ENCODE data around the gene CNTFR.

CNTFR gene

GRCh38 chr9:34522971-34523797, 66.3 kb downstream of the CNTFR start, which contains the start of gene ENHO:
TSS of gene ENHO (minus strand) at chr9:34522990. CDS start at chr9:34521695, 1,295 bp downstream.
- peak; percentile 91 to 93 for ATAC-seq

DNA sequence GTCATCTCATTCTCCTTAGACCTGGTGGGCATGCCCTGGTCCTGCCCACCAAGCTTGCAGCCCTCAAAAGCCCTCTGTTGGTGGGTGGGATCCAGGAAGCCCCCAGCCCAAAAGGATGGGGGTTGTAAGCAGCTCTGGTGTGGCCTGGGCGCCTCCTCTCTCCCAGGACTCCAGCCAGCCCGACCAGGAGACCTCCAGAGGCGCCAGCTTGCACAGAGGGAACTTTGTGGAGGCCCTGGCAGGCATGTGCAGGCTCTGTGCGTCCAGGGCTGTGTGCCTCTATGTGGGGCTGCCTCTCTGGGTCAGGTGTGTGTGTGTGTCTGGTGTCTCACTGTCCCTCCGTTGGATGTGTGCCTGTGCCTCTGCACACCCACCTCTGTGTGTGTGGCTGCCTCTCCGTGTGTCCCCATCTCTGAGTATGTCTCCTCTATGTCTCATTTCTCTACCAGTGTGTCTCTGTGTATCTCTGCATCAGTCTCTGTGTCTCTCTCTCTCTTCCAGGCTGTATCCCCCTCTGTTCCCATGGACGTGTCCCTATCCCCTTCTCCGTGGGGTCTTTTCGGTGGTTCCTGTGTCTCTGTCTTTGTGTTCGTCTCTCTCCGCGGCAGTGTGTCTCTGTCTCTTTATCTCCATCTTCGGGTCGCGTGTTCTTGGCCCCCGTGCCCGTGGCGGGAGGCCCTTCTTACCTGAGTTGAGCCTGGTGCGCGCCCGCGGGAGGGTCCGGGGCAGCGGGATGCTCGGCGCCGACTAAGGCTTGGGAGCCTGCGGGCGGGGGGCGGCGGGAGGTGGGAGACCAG, 67.2 kb downstream of the CNTFR start:
- no peak for ATAC-seq

- ATAC-seq = no peak
These were observed 68.0 kb downstream of the CNTFR start for GRCh38 chr9:34521406-34522045.

DNA sequence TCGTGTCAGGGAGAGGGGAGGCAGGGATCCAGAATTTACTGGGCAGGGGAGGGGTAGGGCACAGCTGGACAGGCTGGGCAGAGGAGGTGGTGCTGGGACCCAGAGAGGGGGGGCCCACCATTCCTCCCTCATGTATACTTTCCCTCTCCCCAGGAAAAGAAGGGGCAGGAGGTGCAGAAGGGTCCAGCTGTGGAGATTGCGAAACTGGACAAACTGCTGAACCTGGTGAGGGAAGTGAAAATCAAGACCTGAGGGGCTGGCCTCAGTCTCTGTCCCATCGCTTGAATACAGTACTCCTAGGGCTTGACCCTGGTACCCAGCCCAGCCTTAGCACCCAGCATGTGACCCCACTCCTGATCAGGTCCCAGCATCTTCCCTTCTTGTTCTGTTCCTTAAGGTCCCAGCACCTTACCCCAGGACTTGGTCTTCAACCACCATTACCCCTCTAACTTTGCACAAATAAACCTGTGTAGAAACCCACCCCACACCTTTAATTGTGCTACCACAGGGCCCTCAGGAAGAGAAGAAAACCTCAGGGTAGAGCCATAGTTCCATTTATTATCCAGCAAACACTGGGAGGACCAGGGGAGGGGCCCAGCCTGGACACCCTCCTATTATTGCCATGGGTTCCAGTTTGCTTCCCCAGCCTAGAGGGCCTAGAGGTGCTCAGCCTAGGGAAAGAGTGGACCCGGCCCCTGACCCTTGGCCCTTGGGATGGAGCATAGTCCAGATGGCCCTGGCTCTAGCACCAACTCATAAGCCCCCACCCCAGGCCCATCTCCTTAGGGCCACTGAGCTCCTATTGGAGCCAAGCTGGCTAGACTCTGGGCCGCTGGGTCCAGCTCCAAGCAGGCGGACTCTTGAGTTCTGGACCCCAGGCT, 68.8 kb downstream of the CNTFR start:
- no peak for ATAC-seq

- ATAC-seq = no peak
These were observed 69.4 kb downstream of the CNTFR start for GRCh38 chr9:34520096-34520495.

DNA sequence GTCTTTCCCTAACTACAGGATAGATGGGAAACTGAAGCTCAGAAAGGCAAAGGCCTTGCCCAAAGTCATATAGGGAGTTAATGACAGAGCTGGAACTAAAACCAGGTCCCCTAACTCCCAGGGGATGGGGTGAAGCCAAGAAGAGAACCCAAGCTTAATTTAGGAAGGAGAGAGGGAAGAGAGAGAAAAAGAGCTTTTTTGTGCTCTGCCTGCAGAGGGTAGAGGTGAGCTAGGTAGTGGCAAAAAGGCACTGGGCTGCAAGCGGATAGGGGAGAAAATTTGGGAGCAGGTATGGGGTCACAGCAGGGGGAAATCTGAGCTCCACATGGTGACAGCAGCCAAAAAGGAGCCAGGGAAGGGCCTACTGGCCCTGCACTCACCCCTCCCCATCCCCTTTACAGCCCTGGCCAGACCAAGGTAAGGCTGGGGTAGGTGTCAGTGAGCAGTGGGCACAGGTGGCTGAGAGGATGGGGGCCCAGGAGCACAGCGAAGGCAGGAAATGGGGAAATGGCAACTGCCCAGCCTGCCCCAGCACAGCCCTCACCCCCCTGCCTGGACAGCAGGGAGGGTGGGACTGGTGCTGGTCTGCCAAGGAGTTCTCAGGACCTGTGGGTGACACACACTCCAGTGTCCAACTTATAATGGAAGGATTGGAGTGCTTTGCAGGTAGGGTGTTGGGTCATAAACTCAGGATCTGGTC, 70.1 kb downstream of the CNTFR start:
- ATAC-seq = no peak

DNA sequence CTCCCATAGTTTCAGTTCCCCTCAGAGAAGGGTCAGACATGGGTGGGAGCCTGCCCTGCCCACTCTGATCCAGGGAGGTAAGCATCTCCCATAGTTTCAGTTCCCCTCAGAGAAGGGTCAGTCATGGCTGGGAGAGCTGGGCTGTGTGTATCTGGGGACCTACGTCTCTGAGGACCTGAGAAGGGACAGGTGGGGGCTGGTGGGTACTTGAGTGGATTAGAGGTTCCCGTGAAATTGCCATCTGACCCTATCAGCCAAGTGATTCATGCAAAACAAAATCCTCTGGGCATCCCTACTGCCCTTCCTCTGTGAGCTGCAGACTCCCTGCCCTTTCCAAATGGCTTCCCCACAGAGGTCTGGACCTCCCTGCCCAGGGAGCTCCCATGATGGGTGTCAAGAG, 70.6 kb downstream of the CNTFR start:
- no peak for ATAC-seq

- ATAC-seq = no peak
These were observed 71.4 kb downstream of the CNTFR start for GRCh38 chr9:34518110-34518616.

- no peak for ATAC-seq
These were observed 72.3 kb downstream of the CNTFR start for GRCh38 chr9:34517185-34517584.

- no peak for ATAC-seq
These were observed 73.6 kb downstream of the CNTFR start for GRCh38 chr9:34515959-34516358.

DNA sequence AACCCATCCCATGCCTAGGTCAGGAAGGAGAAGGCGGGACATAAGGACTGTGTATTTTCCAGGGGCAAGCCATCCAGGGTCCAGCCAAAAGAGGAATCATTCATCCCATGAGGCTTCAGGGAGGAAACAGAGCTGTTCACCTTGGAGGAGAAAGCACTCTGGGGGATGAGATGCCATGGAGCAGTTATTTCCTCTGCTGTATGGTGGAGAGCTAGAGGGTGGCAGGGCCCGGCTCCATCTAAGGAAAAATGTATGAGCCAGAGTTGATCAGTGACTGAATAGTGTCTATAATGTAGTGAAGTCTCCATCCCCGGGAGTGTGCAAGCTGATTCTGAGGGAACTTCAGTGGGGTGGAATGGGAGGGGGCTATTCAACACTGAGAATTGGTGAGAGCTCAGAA, 74.7 kb downstream of the CNTFR start:
- ATAC-seq = no peak

DNA sequence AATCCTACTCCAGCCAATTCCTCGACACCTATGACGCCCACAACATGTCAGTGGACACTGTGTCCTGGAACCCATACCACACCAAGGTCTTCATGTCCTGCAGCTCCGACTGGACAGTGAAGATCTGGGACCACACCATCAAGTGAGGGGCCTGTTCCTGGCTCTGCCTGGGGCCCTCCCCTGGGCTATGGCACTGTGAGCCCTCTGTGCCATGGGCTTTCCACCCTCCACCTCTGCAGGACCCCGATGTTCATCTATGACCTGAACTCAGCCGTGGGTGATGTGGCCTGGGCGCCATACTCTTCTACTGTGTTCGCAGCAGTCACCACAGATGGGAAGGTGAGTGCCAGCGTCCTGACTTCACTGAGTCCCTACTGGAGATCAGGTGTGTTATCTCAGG, 75.1 kb downstream of the CNTFR start:
- ATAC-seq = no peak

GRCh38 chr9:34513567-34514214, 75.8 kb downstream of the CNTFR start:
- ATAC-seq = no peak

DNA sequence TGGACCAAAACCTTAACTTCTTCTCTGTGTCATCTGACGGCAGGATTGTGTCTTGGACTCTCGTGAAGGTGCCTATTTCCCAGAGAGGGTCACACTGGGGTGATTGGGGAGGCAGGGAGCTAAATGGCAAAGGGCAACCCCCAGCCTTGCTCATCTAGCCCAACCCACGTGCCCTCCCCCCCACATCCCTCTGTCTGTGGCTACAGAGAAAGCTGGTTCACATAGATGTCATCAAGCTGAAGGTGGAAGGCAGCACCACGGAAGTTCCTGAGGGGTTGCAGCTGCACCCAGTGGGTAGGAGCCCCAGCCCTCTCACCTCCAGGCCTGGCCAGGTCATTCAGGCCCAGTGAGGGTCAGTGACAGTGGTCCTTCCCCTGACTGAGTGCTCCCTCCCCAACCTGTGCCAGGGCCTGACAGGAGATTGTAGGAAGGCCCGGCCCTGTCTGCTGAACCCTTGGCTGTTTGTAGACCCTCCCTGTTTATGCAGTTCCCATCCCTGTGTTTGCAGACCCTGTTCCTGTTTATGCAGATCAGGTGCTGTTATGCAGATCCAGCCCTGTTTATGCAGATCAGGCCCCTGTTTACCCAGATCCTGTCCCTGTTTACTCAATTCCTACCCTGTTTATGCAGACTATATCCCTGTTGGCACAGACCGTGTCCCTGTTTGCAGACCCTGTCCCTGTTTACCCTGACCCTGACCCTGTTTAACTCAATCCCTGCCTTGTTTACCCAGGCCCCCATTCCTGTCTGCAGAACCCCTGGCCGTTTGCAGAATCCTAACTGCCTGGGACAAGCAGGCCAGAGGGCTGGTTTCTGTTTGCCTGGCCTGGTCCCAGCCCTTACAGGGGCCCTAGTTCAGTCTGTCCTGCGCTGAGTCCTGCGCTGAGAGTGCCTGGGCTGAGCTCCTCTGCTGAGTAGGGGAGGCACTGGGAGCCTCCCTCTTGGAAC, 77.1 kb downstream of the CNTFR start:
- no peak for ATAC-seq

- no peak for ATAC-seq
These were observed 78.7 kb downstream of the CNTFR start for GRCh38 chr9:34510497-34511468.

- no peak for ATAC-seq
These were observed 80.6 kb downstream of the CNTFR start for GRCh38 chr9:34508951-34509350.

DNA sequence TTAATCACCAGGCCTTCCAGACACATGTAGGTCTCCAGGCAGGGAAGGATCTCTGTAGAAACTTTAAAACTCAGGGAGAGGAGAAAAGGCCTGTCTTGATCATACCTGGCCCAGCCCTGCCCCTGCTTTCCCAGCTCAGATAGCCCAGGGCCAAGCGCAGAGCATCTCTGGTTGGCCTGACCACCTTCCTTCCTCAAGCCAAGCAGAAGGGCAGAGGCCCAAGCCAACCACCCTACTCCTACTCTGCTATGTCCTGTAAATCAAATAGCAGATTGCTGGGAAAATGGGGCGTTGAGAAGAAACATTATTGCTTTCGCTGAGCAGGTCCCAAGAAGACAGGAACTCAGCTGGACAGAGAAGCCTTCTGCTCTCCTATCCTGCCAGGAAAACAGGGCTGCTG, 81.1 kb downstream of the CNTFR start:
- no peak for ATAC-seq

- ATAC-seq = no peak
These were observed 81.6 kb downstream of the CNTFR start for GRCh38 chr9:34507966-34508365.

DNA sequence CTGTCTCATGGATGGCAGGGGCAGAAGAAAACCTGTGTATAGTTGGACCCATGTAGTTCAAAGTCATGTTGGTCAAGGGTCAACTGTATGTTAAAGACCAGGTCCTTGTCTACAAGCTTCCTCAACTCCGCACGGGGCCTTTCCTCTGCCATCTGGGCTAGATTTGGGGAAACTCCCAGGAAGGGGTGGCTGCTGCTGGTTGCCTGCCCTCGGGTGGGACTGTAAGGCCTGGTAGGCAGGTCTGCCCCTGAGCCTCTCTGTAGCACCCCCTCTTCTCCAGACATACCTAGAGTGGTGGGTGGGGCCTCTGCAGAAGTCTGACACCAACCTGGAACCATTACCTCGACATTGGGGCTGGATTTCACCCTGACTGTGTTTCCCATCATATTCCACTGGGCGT, 82.0 kb downstream of the CNTFR start:
- no peak for ATAC-seq
